ENCODE data around the gene FOXP1.

Gene FOXP1

GRCh38 chr3:71583566-71584393 is at the start of gene FOXP1:
Gene FOXP1, minus strand, starts transcription at chr3:71583728. Its CDS starts 385,347 bp downstream, at chr3:71198381.
- peak; percentile 12 to 92 for DNase-seq (ENCODE audit: low read depth in 1 of 2, low spot score in 1 of 2)
- TF ChIP-seq JUND (IDR thresholded peaks at IDR 0.05; ENCODE audit: low read depth) = no peak
- in situ Hi-C loops (cut with HindIII; ENCODE audit: low pct_unique_long_range_greater_than_20kb, low sequenced_read_pairs) = no loop called here

- no peak for TF ChIP-seq JUND (IDR thresholded peaks at IDR 0.05; ENCODE audit: low read depth)
- in situ Hi-C loops (cut with HindIII; ENCODE audit: low pct_unique_long_range_greater_than_20kb, low sequenced_read_pairs) = no loop called here
- no peak for DNase-seq (ENCODE audit: low read depth in 1 of 2, low spot score in 1 of 2)
These were observed 46.2 kb upstream of the FOXP1 start for GRCh38 chr3:71629711-71630110.

GRCh38 chr3:71629289-71629688 is 45.8 kb upstream of the FOXP1 start:
- in situ Hi-C loops (cut with HindIII; ENCODE audit: low pct_unique_long_range_greater_than_20kb, low sequenced_read_pairs) = no loop called here
- DNase-seq (ENCODE audit: low read depth in 1 of 2, low spot score in 1 of 2) = no peak
- TF ChIP-seq JUND (IDR thresholded peaks at IDR 0.05; ENCODE audit: low read depth) = no peak

- in situ Hi-C loops (cut with HindIII; ENCODE audit: low pct_unique_long_range_greater_than_20kb, low sequenced_read_pairs) = no loop called here
- DNase-seq (ENCODE audit: low read depth in 1 of 2, low spot score in 1 of 2) = no peak
- no peak for TF ChIP-seq JUND (IDR thresholded peaks at IDR 0.05; ENCODE audit: low read depth)
These were observed 45.0 kb upstream of the FOXP1 start for GRCh38 chr3:71628522-71628921.

GRCh38 chr3:71625676-71626075 is 42.1 kb upstream of the FOXP1 start:
- no peak for TF ChIP-seq JUND (IDR thresholded peaks at IDR 0.05; ENCODE audit: low read depth)
- in situ Hi-C loops (cut with HindIII; ENCODE audit: low pct_unique_long_range_greater_than_20kb, low sequenced_read_pairs) = no loop called here
- no peak for DNase-seq (ENCODE audit: low read depth in 1 of 2, low spot score in 1 of 2)

GRCh38 chr3:71621825-71622537 is 38.5 kb upstream of the FOXP1 start:
- no peak for TF ChIP-seq JUND (IDR thresholded peaks at IDR 0.05; ENCODE audit: low read depth)
- DNase-seq (ENCODE audit: low read depth in 1 of 2, low spot score in 1 of 2) = no peak
- in situ Hi-C loops (cut with HindIII; ENCODE audit: low pct_unique_long_range_greater_than_20kb, low sequenced_read_pairs) = no loop called here

- in situ Hi-C loops (cut with HindIII; ENCODE audit: low pct_unique_long_range_greater_than_20kb, low sequenced_read_pairs) = no loop called here
- DNase-seq (ENCODE audit: low read depth in 1 of 2, low spot score in 1 of 2) = no peak
- TF ChIP-seq JUND (IDR thresholded peaks at IDR 0.05; ENCODE audit: low read depth) = no peak
These were observed 35.0 kb upstream of the FOXP1 start for GRCh38 chr3:71618538-71618937.

- no peak for TF ChIP-seq JUND (IDR thresholded peaks at IDR 0.05; ENCODE audit: low read depth)
- in situ Hi-C loops (cut with HindIII; ENCODE audit: low pct_unique_long_range_greater_than_20kb, low sequenced_read_pairs) = no loop called here
- no peak for DNase-seq (ENCODE audit: low read depth in 1 of 2, low spot score in 1 of 2)
These were observed 33.1 kb upstream of the FOXP1 start for GRCh38 chr3:71616571-71617021.

GRCh38 chr3:71614869-71615268 is 31.3 kb upstream of the FOXP1 start:
- in situ Hi-C loops (cut with HindIII; ENCODE audit: low pct_unique_long_range_greater_than_20kb, low sequenced_read_pairs) = no loop called here
- peak in 1 of 2 experiments; percentile 35 for DNase-seq (ENCODE audit: low read depth in 1 of 2, low spot score in 1 of 2)
- TF ChIP-seq JUND (IDR thresholded peaks at IDR 0.05; ENCODE audit: low read depth) = no peak

- in situ Hi-C loops (cut with HindIII; ENCODE audit: low pct_unique_long_range_greater_than_20kb, low sequenced_read_pairs) = no loop called here
These were observed 30.9 kb upstream of the FOXP1 start for GRCh38 chr3:71614426-71614825.

GRCh38 chr3:71611099-71611498 is 27.6 kb upstream of the FOXP1 start:
- in situ Hi-C loops (cut with HindIII; ENCODE audit: low pct_unique_long_range_greater_than_20kb, low sequenced_read_pairs) = no loop called here
- no peak for DNase-seq (ENCODE audit: low read depth in 1 of 2, low spot score in 1 of 2)
- no peak for TF ChIP-seq JUND (IDR thresholded peaks at IDR 0.05; ENCODE audit: low read depth)

More at GRCh38 chr3:71614426-71614825, 30.9 kb upstream of the FOXP1 start:
- TF ChIP-seq JUND (IDR thresholded peaks at IDR 0.05; ENCODE audit: low read depth) = no peak
- DNase-seq (ENCODE audit: low read depth in 1 of 2, low spot score in 1 of 2) = no peak

- DNase-seq (ENCODE audit: low read depth in 1 of 2, low spot score in 1 of 2) = no peak
- in situ Hi-C loops (cut with HindIII; ENCODE audit: low pct_unique_long_range_greater_than_20kb, low sequenced_read_pairs) = no loop called here
- no peak for TF ChIP-seq JUND (IDR thresholded peaks at IDR 0.05; ENCODE audit: low read depth)
These were observed 23.8 kb upstream of the FOXP1 start for GRCh38 chr3:71607364-71607763.

- DNase-seq (ENCODE audit: low read depth in 1 of 2, low spot score in 1 of 2) = no peak
- TF ChIP-seq JUND (IDR thresholded peaks at IDR 0.05; ENCODE audit: low read depth) = no peak
- in situ Hi-C loops (cut with HindIII; ENCODE audit: low pct_unique_long_range_greater_than_20kb, low sequenced_read_pairs) = no loop called here
These were observed 23.1 kb upstream of the FOXP1 start for GRCh38 chr3:71606582-71606981.
